ENCODE data around the gene PLCD1. TPM values are rescaled to one million over a fixed set of nuclear protein-coding genes. Genes with fewer than 3 reads are reported as not detected.

PLCD1 gene
- total RNA-seq, 1 donor from 2014 or later: 38.6 TPM

DNA sequence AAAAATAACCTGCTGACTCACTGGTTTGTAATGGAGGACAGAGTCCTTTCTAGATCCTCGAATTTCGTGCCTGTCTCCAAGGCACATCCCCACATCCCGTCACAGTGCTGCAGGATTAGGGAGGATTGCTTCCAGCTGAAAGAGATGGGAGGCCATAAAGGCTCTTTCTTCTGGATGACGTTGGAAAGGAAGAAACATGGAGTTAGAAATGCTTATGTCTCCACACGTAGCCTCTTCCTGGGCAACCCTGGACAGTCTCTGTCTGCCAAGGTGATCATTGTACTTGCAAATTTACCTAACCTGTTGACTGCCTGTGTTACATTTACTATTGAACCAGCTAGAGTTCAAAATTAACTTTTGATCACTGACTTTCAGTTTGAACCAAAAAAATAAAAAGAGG, 66.4 kb downstream of the PLCD1 start:
- H3K27ac Mint-ChIP-seq: no peak overlapping the region
- Histone ChIP-seq H2AFZ (replicated peaks) (no peak overlapping the region), H3K27ac (no peak overlapping the region), H3K9ac (no peak overlapping the region), H3K36me3 (peaks cover 4% of the 10 kb centered on the region), H4K20me1 (ENCODE audit: low read depth) (peaks cover 17% of the 10 kb centered on the region), H3F3A (ENCODE audit: low read depth) (peaks cover 9% of the 10 kb centered on the region), H3K4me1 (peaks cover 20% of the 10 kb centered on the region), H3K4me3 (no peak overlapping the region), H3K4me2 (no peak overlapping the region), H3K9me3 (ENCODE audit: low read depth) (no peaks in the 10 kb centered on the region), H3K79me2 (ENCODE audit: low read depth) (no peaks in the 10 kb centered on the region), H3K27me3 (no peaks in the 10 kb centered on the region)
- H3K36me3 Mint-ChIP-seq: peaks cover 4% of the 10 kb centered on the region
- H3K4me3 Mint-ChIP-seq: no peak overlapping the region
- no peaks in the 10 kb centered on the region for H3K9me3 Mint-ChIP-seq
- H3K27me3 Mint-ChIP-seq (ENCODE audit: insufficient read depth, low read depth): no peaks in the 10 kb centered on the region
- H3K4me1 Mint-ChIP-seq: peaks cover 18% of the 10 kb centered on the region
- TF ChIP-seq EZH2 (IDR thresholded peaks at IDR 0.05) (no peak), EZH2phosphoT487 (IDR thresholded peaks at IDR 0.05) (no peak)
- TF ChIP-seq, protein P1, sequence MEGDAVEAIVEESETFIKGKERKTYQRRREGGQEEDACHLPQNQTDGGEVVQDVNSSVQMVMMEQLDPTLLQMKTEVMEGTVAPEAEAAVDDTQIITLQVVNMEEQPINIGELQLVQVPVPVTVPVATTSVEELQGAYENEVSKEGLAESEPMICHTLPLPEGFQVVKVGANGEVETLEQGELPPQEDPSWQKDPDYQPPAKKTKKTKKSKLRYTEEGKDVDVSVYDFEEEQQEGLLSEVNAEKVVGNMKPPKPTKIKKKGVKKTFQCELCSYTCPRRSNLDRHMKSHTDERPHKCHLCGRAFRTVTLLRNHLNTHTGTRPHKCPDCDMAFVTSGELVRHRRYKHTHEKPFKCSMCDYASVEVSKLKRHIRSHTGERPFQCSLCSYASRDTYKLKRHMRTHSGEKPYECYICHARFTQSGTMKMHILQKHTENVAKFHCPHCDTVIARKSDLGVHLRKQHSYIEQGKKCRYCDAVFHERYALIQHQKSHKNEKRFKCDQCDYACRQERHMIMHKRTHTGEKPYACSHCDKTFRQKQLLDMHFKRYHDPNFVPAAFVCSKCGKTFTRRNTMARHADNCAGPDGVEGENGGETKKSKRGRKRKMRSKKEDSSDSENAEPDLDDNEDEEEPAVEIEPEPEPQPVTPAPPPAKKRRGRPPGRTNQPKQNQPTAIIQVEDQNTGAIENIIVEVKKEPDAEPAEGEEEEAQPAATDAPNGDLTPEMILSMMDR (IDR thresholded peaks at IDR 0.05): no peak
- peak; percentile 33 for DNase-seq (ENCODE audit: low spot score)

DNA sequence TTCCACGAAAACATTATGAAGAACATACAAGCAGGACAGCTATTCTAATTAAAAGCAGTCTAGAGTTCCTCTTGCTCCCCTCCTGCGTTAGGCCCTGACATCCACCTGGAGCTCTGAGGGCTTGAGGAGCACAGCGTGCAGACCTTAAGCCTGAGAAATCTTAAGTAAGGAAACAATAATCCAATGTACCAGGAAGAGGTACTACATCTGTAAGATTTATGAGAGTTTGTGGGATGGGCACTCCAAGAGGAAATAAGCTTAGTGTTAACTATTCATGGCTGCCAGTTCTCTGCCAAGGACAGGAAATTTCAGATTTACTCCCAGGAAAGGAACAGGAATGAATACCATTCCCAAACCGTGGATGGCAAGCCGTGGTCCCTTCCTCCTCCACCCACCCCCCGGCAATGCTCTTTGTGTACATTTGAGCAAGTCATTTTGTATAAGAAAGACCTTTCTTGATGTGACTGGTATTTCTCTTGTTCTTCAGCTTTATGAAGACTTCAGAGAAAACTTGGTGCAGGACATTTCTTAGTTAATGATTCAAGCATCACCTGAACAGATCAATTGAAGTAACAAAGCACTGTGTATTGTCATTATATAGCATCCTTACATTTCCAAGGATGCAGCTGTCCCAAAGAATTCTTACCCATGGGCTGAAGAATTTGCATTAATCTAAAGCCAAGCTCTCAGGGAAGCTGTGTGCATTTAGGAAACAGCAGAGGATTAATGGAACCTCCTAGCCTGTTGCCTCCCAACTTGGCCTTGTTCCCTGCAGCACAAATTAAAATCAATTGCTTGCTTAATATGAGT, 67.6 kb downstream of the PLCD1 start:
- Histone ChIP-seq H3F3A (ENCODE audit: low read depth) (peaks cover 9% of the 10 kb centered on the region), H3K4me2 (no peak overlapping the region), H3K27ac (no peak overlapping the region), H3K4me3 (no peak overlapping the region), H3K36me3 (no peaks in the 10 kb centered on the region), H3K79me2 (ENCODE audit: low read depth) (no peaks in the 10 kb centered on the region), H4K20me1 (ENCODE audit: low read depth) (peaks cover 11% of the 10 kb centered on the region), H3K9ac (no peak overlapping the region), H3K4me1 (peaks cover 24% of the 10 kb centered on the region), H2AFZ (replicated peaks) (no peak overlapping the region), H3K9me3 (ENCODE audit: low read depth) (no peaks in the 10 kb centered on the region), H3K27me3 (no peaks in the 10 kb centered on the region)
- no peak for DNase-seq (ENCODE audit: low spot score)
- no peak overlapping the region for H3K27ac Mint-ChIP-seq
- peaks cover 21% of the 10 kb centered on the region for H3K4me1 Mint-ChIP-seq
- H3K27me3 Mint-ChIP-seq (ENCODE audit: insufficient read depth, low read depth): no peaks in the 10 kb centered on the region
- H3K9me3 Mint-ChIP-seq: no peaks in the 10 kb centered on the region
- H3K4me3 Mint-ChIP-seq: no peak overlapping the region
- H3K36me3 Mint-ChIP-seq: peaks cover 4% of the 10 kb centered on the region
- TF ChIP-seq, protein P1 (IDR thresholded peaks at IDR 0.05): no peak
- TF ChIP-seq EZH2 (IDR thresholded peaks at IDR 0.05): no peak
- no peak for TF ChIP-seq EZH2phosphoT487 (IDR thresholded peaks at IDR 0.05)

DNA sequence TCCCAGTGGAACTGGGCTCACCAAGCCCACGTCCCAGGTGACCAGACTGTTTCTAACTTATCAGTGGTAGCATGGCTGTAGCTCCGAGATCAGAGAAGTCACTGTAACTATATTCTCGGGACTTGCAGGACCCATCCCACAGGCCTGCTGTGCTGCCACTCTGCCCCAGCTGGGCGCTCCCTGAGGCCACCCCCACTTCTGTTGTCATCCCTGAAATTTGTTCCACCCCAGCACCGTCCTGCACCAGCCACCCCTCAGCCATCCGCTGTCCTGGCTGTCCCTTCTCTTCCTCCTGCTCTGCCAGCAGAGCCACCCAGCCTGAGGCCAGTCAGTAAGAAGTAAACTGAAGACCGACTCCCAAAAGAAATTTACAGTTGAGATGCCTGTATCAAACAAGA, 71.9 kb downstream of the PLCD1 start:
- H3K27me3 Mint-ChIP-seq (ENCODE audit: insufficient read depth, low read depth): no peaks in the 10 kb centered on the region
- no peaks in the 10 kb centered on the region for H3K9me3 Mint-ChIP-seq
- Histone ChIP-seq H3K36me3 (no peaks in the 10 kb centered on the region), H3K9ac (no peak overlapping the region), H3K4me2 (no peak overlapping the region), H2AFZ (replicated peaks) (no peak overlapping the region), H3K27me3 (no peaks in the 10 kb centered on the region), H3K27ac (no peak overlapping the region), H3K9me3 (ENCODE audit: low read depth) (no peaks in the 10 kb centered on the region), H3F3A (ENCODE audit: low read depth) (peaks cover 17% of the 10 kb centered on the region), H3K4me3 (no peak overlapping the region), H4K20me1 (ENCODE audit: low read depth) (peaks cover 11% of the 10 kb centered on the region), H3K4me1 (peaks cover 27% of the 10 kb centered on the region), H3K79me2 (ENCODE audit: low read depth) (no peaks in the 10 kb centered on the region)
- TF ChIP-seq, protein P1 (IDR thresholded peaks at IDR 0.05): no peak
- TF ChIP-seq EZH2 (IDR thresholded peaks at IDR 0.05): no peak
- no peak for TF ChIP-seq EZH2phosphoT487 (IDR thresholded peaks at IDR 0.05)
- no peak for DNase-seq (ENCODE audit: low spot score)
- H3K4me1 Mint-ChIP-seq: peaks cover 24% of the 10 kb centered on the region
- H3K36me3 Mint-ChIP-seq: peaks cover 7% of the 10 kb centered on the region
- H3K4me3 Mint-ChIP-seq: no peak overlapping the region
- H3K27ac Mint-ChIP-seq: no peak overlapping the region

Small RNA genes within 50 kb of the gene (microRNA-seq; reads per million reads assigned to microRNA genes)
- gene MIR26A1: 3.8 reads per million, percentile 19 among the genes with 10 or more reads in this experiment

Small RNA genes within 50 kb of the gene (small RNA-seq; reads per million reads assigned to genes)
- gene MIR26A1: 0.07 reads per million
- gene RF00019: not detected

Other genes starting within 250 kb of the PLCD1 start
- 36.9 and 43.0 TPM in 2 replicates for gene CTDSPL, start 167.8 kb downstream of the PLCD1 start, total RNA-seq (ENCODE audit: low replicate concordance)
- 4.9 and 5.6 TPM in 2 replicates for gene VILL, start 38.9 kb downstream of the PLCD1 start, total RNA-seq (ENCODE audit: low replicate concordance)
- gene DLEC1, start 9.6 kb upstream of the PLCD1 start, total RNA-seq (ENCODE audit: low replicate concordance): 0.60 and 1.4 TPM in 2 replicates
- 3.3 and 13.3 TPM in 2 replicates for gene ACAA1, start 107.5 kb upstream of the PLCD1 start, total RNA-seq (ENCODE audit: low replicate concordance)
- 3.1 and 5.5 TPM in 2 replicates for gene MYD88, start 109.0 kb upstream of the PLCD1 start, total RNA-seq (ENCODE audit: low replicate concordance)
- 60.2 and 65.8 TPM in 2 replicates for gene OXSR1, start 135.9 kb upstream of the PLCD1 start, total RNA-seq (ENCODE audit: low replicate concordance)
- gene SLC22A13, start 236.2 kb upstream of the PLCD1 start, total RNA-seq (ENCODE audit: low replicate concordance): 0.21 TPM in 1 of 2 replicates, not detected in the other

Measured in neural progenitor cell (in vitro differentiated cells).